Measurements from ENCODE around the gene TADA2B.

TADA2B gene

GRCh38 chr4:7018281-7018680 lies 24.9 kb upstream of the TADA2B start:
- no peak for DNase-seq

GRCh38 chr4:7019367-7019766 lies 23.8 kb upstream of the TADA2B start:
- no peak for DNase-seq

GRCh38 chr4:7020290-7020689 lies 22.9 kb upstream of the TADA2B start:
- DNase-seq, result no peak

- no peak for DNase-seq
These were observed 22.3 kb upstream of the TADA2B start for GRCh38 chr4:7020856-7021255.

- no peak for DNase-seq
These were observed 21.8 kb upstream of the TADA2B start for GRCh38 chr4:7021355-7021754.

GRCh38 chr4:7021930-7022664 lies 21.1 kb upstream of the TADA2B start:
- no peak for DNase-seq

GRCh38 chr4:7023486-7023885 lies 19.7 kb upstream of the TADA2B start:
- no peak for DNase-seq

GRCh38 chr4:7023901-7024300 lies 19.3 kb upstream of the TADA2B start:
- DNase-seq, result no peak

- no peak for DNase-seq
These were observed 18.8 kb upstream of the TADA2B start for GRCh38 chr4:7024336-7024890.

GRCh38 chr4:7025040-7025602 lies 18.1 kb upstream of the TADA2B start:
- no peak for DNase-seq

GRCh38 chr4:7026107-7026506 lies 17.1 kb upstream of the TADA2B start:
- no peak for DNase-seq

GRCh38 chr4:7027284-7027683 lies 15.9 kb upstream of the TADA2B start:
- no peak for DNase-seq

GRCh38 chr4:7027913-7028312 lies 15.3 kb upstream of the TADA2B start:
- no peak for DNase-seq

GRCh38 chr4:7029212-7029611 lies 14.0 kb upstream of the TADA2B start:
- DNase-seq, result no peak

- DNase-seq, result no peak
These were observed 13.3 kb upstream of the TADA2B start for GRCh38 chr4:7029921-7030320.

- DNase-seq, result no peak
These were observed 12.3 kb upstream of the TADA2B start for GRCh38 chr4:7030856-7031255.

- DNase-seq, result no peak
These were observed 11.4 kb upstream of the TADA2B start for GRCh38 chr4:7031558-7032449.

- DNase-seq, result no peak
These were observed 10.6 kb upstream of the TADA2B start for GRCh38 chr4:7032596-7032995.

- no peak for DNase-seq
These were observed 8.7 kb upstream of the TADA2B start for GRCh38 chr4:7034262-7035081.

GRCh38 chr4:7037425-7037824 lies 5.7 kb upstream of the TADA2B start:
- DNase-seq, result no peak

GRCh38 chr4:7040765-7041164 lies 2.4 kb upstream of the TADA2B start:
- DNase-seq, result no peak

GRCh38 chr4:7041246-7041645 lies 1.9 kb upstream of the TADA2B start:
- no peak for DNase-seq

Measured in central memory CD4-positive, alpha-beta T cell (primary cell).